GM12873 (cell line): ENCODE results near the gene MERTK.

Experiments used
- CTCF ChIP-seq: IDR thresholded peaks from 2 replicates; pipeline ENCODE4 v1.5.1; 2012; ENCODE audit warnings: low read depth, mild to moderate bottlenecking, moderate library complexity, low read length, control low read depth; ENCODE audit not compliant: insufficient read depth; ENCODE audit errors: missing control alignments

The MERTK gene

GRCh38 chr2:112034924-112035323 is 136.5 kb downstream of the MERTK start:
- TF ChIP-seq CTCF = no peak

GRCh38 chr2:112035786-112036185 is 137.4 kb downstream of the MERTK start:
- no peak for TF ChIP-seq CTCF

GRCh38 chr2:112045446-112046014 is 147.1 kb downstream of the MERTK start:
- TF ChIP-seq CTCF = no peak

- no peak for TF ChIP-seq CTCF
Measured at GRCh38 chr2:112046231-112046630, 147.8 kb downstream of the MERTK start.

- no peak for TF ChIP-seq CTCF
Measured at GRCh38 chr2:112047537-112048235, 149.3 kb downstream of the MERTK start.

- no peak for TF ChIP-seq CTCF
Measured at GRCh38 chr2:112048236-112048592, 149.8 kb downstream of the MERTK start.

GRCh38 chr2:112048887-112049286 is 150.5 kb downstream of the MERTK start:
- peak; percentile 61 for TF ChIP-seq CTCF
